CD4-positive, alpha-beta T cell (primary cell): ENCODE data around the gene STXBP2. TPM values are rescaled to one million over a fixed set of nuclear protein-coding genes. Genes with fewer than 3 reads are reported as not detected.

Experiments used
- ATAC-seq: fragments of 200-7000 bp; cut with Tn5 transposase; one replicate; pipeline ENCODE4 v1.10.0; 2022; ENCODE audit warnings: mild to moderate bottlenecking; ENCODE audit not compliant: poor library complexity
- CTCF ChIA-PET: fragments of 350-600 bp; sonication (Branson Sonifier 250); formaldehyde crosslinking; loops from one replicate; lab custom pipeline; 2021; ENCODE audit warnings: antibody characterized with exemption, inconsistent platforms; lab: Charles Lee
- POLR2A ChIA-PET: fragments of 350-600 bp; sonication (Branson Sonifier 250); formaldehyde crosslinking; loops from one replicate; lab custom pipeline; 2021; ENCODE audit warnings: antibody characterized with exemption, inconsistent platforms; lab: Charles Lee
- DNase-seq, 14 experiments: peaks; one replicate each; pipeline ENCODE4 v3.0.0-alpha.2; 2013 to 2020; ENCODE audit warnings: mixed read lengths in 2 of 14
- H3K27ac ChIP-seq, 2 donors: one replicate each; pipeline versions ENCODE4 v1.5.1 to v1.7.0; 2013; ENCODE audit warnings: low read length in 2 of 2, low read depth in 1 of 2, mild to moderate bottlenecking in 1 of 2
- H3K27me3 ChIP-seq, 2 experiments: 1 replicate in 1 of 2; 2 replicates in 1 of 2; pipeline versions ENCODE4 v1.6.1 to v1.7.0; 2013; ENCODE audit warnings: low read length in 2 of 2, control low read depth in 1 of 2, mild to moderate bottlenecking in 1 of 2, moderate library complexity in 1 of 2; ENCODE audit not compliant: insufficient read depth in 2 of 2, control insufficient read depth in 1 of 2
- H3K36me3 ChIP-seq: one replicate; pipeline ENCODE4 v1.6.1; 2013; ENCODE audit warnings: low read length, control low read depth; ENCODE audit not compliant: insufficient read depth
- H3K4me1 ChIP-seq: one replicate; pipeline ENCODE4 v1.6.1; 2013; ENCODE audit warnings: low read length, control low read depth; ENCODE audit not compliant: insufficient read depth
- H3K4me3 ChIP-seq: one replicate; pipeline ENCODE4 v1.5.1; 2013; ENCODE audit warnings: mild to moderate bottlenecking, low read length, moderate library complexity
- H3K9me3 ChIP-seq, 2 experiments: 1 replicate in 1 of 2; 2 replicates in 1 of 2; pipeline versions ENCODE4 v1.6.1 to v1.7.0; 2013; ENCODE audit warnings: low read length in 2 of 2, mild to moderate bottlenecking in 2 of 2, control low read depth in 1 of 2, moderate library complexity in 1 of 2; ENCODE audit not compliant: control insufficient read depth in 1 of 2, insufficient read depth in 1 of 2
- H3K27ac Mint-ChIP-seq: one replicate; pipeline ENCODE4 v1.8.0; 2020; ENCODE audit warnings: mixed read lengths
- H3K27me3 Mint-ChIP-seq: one replicate; pipeline ENCODE4 v1.8.0; 2021; ENCODE audit warnings: mixed read lengths
- H3K36me3 Mint-ChIP-seq: one replicate; pipeline ENCODE4 v1.8.0; 2021; ENCODE audit warnings: low read depth, mixed read lengths
- H3K4me1 Mint-ChIP-seq: one replicate; pipeline ENCODE4 v1.8.0; 2021; ENCODE audit warnings: low read depth, mixed read lengths
- H3K4me3 Mint-ChIP-seq: one replicate; pipeline ENCODE4 v1.8.0; 2020; ENCODE audit warnings: mild to moderate bottlenecking, mixed read lengths
- H3K9me3 Mint-ChIP-seq: one replicate; pipeline ENCODE4 v1.8.0; 2020; ENCODE audit warnings: mixed read lengths
- intact Hi-C, 2 experiments: fragments of 100-400 bp; cut with DNase I in 1 of 2; cut with micrococcal nuclease in 1 of 2; formaldehyde crosslinking; loops; one replicate each; pipeline versions ENCODE4 v1.15.1 to v1.9.0; 2023 to 2025; cut with DNase I, micrococcal nuclease
- total RNA-seq, 174 experiments: library from RNA in 2 of 174; stranded (reverse) in 2 of 174; gene quantifications; one replicate each; pipeline ENCODE4 v1.2.3 and lab custom pipeline; 2021 to 2026
- TF ChIP-seq, protein P1 (sequence below): fragments of 200-600 bp; IDR thresholded peaks from one replicate; pipeline ENCODE4 v1.8.0; 2022; ENCODE audit warnings: antibody characterized with exemption, mild to moderate bottlenecking

STXBP2 gene
- total RNA-seq, 2 experiments from 2014 or later = 234 to 241 TPM

DNA sequence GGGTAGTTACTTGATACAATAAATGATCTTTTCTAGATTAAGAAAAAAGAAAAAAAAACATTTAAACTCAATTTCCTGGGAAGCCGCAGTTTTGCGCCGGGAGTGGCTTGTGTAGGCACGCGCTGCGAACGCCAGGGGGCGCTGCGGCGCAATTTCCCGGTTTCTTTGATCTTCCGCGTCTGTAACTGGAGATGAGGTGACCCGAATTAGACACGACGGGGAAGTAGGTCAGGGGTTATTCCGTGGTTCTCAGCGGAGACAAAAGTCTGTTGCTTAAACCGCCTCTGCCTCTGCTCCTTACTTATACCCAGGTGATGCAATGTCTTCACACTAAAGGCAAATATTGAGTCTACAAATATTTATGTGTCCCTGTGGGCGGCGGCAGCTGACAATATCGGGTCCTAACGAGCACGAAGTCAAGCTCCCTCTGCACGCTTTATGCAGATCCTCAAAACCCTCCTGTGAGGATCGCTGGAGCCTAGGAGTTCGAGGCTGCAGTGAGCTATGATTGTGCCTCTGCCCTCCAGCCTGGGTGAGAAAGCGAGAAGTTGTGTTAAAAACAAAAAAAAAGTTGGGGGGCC is 15.2 kb downstream of the STXBP2 start:
- ATAC-seq = peak; percentile 99
- H3K27me3 Mint-ChIP-seq = no peaks in the 10 kb centered on the region
- DNase-seq = peak; percentile 81 to 94 (median 86)
- peaks cover 12% of the 10 kb centered on the region for H3K4me1 Mint-ChIP-seq
- CTCF ChIA-PET = interaction anchor here (0.7 to 2.4 kb wide), 6 partner anchors 9 to 147 kb away, joined by 3 to 17 read pairs (median 5); partner anchors contain the start of genes STXBP2 and TRAPPC5
- Histone ChIP-seq H3K9me3 (no peaks in the 10 kb centered on the region), H3K4me3 (peak overlapping the region; percentile 31), H3K27ac (peak overlapping the region in 1 of 2 donors; percentile 49), H3K27me3 (no peaks in the 10 kb centered on the region), H3K36me3 (peaks cover 4% of the 10 kb centered on the region), H3K4me1 (peaks cover 16% of the 10 kb centered on the region)
- H3K9me3 Mint-ChIP-seq = no peaks in the 10 kb centered on the region
- POLR2A ChIA-PET = interaction anchor here (1.0 to 2.3 kb wide), 3 partner anchors 14 to 217 kb away, joined by 5 to 7 read pairs (median 6); partner anchors contain the start of genes PET100 and XAB2
- intact Hi-C loops = loop anchor here (1.0 to 10.0 kb wide), 5 partner anchors 28 to 547 kb away; partner anchors contain the start of gene TRAPPC5 (in 2 of the 2)
- TF ChIP-seq, protein P1, sequence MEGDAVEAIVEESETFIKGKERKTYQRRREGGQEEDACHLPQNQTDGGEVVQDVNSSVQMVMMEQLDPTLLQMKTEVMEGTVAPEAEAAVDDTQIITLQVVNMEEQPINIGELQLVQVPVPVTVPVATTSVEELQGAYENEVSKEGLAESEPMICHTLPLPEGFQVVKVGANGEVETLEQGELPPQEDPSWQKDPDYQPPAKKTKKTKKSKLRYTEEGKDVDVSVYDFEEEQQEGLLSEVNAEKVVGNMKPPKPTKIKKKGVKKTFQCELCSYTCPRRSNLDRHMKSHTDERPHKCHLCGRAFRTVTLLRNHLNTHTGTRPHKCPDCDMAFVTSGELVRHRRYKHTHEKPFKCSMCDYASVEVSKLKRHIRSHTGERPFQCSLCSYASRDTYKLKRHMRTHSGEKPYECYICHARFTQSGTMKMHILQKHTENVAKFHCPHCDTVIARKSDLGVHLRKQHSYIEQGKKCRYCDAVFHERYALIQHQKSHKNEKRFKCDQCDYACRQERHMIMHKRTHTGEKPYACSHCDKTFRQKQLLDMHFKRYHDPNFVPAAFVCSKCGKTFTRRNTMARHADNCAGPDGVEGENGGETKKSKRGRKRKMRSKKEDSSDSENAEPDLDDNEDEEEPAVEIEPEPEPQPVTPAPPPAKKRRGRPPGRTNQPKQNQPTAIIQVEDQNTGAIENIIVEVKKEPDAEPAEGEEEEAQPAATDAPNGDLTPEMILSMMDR = peak; percentile 99
- peak overlapping the region; percentile 77 for H3K4me3 Mint-ChIP-seq
- peaks cover 10% of the 10 kb centered on the region for H3K36me3 Mint-ChIP-seq
- peak overlapping the region; percentile 87 for H3K27ac Mint-ChIP-seq

- no peak overlapping the region for H3K4me3 Mint-ChIP-seq
- H3K27me3 ChIP-seq = no peaks in the 10 kb centered on the region
- peaks cover 25% of the 10 kb centered on the region for H3K4me1 Mint-ChIP-seq
- intact Hi-C loops = loop anchor here in 1 of 2 experiments (10.0 kb wide), 1 partner anchor 550 kb away; no protein-coding TSS in a partner anchor
- H3K4me3 ChIP-seq = no peak overlapping the region
- ATAC-seq (no peak), DNase-seq (no peak)
- TF ChIP-seq, protein P1 = no peak
- H3K27me3 Mint-ChIP-seq = no peaks in the 10 kb centered on the region
- ChIA-PET CTCF (interaction anchor here (1.2 to 3.8 kb wide), 3 partner anchors 26 to 145 kb away, joined by 3 to 16 read pairs (median 3); partner anchors contain the start of gene TRAPPC5), POLR2A (no interaction called here)
- no peaks in the 10 kb centered on the region for H3K9me3 ChIP-seq
- no peaks in the 10 kb centered on the region for H3K36me3 Mint-ChIP-seq
- H3K36me3 ChIP-seq = no peaks in the 10 kb centered on the region
- H3K27ac ChIP-seq = no peak overlapping the region
- peaks cover 33% of the 10 kb centered on the region for H3K4me1 ChIP-seq
- H3K9me3 Mint-ChIP-seq = no peaks in the 10 kb centered on the region
- H3K27ac Mint-ChIP-seq = no peak overlapping the region
These were observed 17.5 kb downstream of the STXBP2 start for GRCh38 chr19:7654401-7654800.

- peaks cover 33% of the 10 kb centered on the region for H3K4me1 ChIP-seq
- intact Hi-C loops = loop anchor here in 1 of 2 experiments (10.0 kb wide), 1 partner anchor 551 kb away; no protein-coding TSS in a partner anchor
- CTCF ChIA-PET = interaction anchor here (1.2 to 3.8 kb wide), 2 partner anchors 25 to 144 kb away, joined by 3 to 16 read pairs; partner anchors contain the start of gene TRAPPC5
- no peaks in the 10 kb centered on the region for H3K27me3 Mint-ChIP-seq
- TF ChIP-seq, protein P1 = no peak
- no peak overlapping the region for H3K27ac Mint-ChIP-seq
- no peaks in the 10 kb centered on the region for H3K36me3 ChIP-seq
- no peaks in the 10 kb centered on the region for H3K27me3 ChIP-seq
- no peak overlapping the region for H3K27ac ChIP-seq
- no peak for ATAC-seq
- no peak overlapping the region for H3K4me3 Mint-ChIP-seq
- H3K36me3 Mint-ChIP-seq = no peaks in the 10 kb centered on the region
- H3K9me3 Mint-ChIP-seq = no peaks in the 10 kb centered on the region
- POLR2A ChIA-PET = no interaction called here
- H3K4me1 Mint-ChIP-seq = peaks cover 25% of the 10 kb centered on the region
- DNase-seq = peak in 2 of 14 experiments; percentile 56 to 67
- H3K9me3 ChIP-seq = no peaks in the 10 kb centered on the region
- H3K4me3 ChIP-seq = no peak overlapping the region
These were observed 18.7 kb downstream of the STXBP2 start for GRCh38 chr19:7655581-7655980.
